ENCODE measurements around the gene RBM23. TPM values are rescaled to one million over a fixed set of nuclear protein-coding genes. Genes with fewer than 3 reads are reported as not detected.
A peak's percentile ranks its signal among the peaks of the same experiment; 100 is the strongest.

RBM23 gene
- total and polyA plus RNA-seq, 2 of the 8 experiments (the other 6 are each of a cell fraction or from before 2014, with no cell fraction given) = 41.2 to 43.3 TPM

DNA sequence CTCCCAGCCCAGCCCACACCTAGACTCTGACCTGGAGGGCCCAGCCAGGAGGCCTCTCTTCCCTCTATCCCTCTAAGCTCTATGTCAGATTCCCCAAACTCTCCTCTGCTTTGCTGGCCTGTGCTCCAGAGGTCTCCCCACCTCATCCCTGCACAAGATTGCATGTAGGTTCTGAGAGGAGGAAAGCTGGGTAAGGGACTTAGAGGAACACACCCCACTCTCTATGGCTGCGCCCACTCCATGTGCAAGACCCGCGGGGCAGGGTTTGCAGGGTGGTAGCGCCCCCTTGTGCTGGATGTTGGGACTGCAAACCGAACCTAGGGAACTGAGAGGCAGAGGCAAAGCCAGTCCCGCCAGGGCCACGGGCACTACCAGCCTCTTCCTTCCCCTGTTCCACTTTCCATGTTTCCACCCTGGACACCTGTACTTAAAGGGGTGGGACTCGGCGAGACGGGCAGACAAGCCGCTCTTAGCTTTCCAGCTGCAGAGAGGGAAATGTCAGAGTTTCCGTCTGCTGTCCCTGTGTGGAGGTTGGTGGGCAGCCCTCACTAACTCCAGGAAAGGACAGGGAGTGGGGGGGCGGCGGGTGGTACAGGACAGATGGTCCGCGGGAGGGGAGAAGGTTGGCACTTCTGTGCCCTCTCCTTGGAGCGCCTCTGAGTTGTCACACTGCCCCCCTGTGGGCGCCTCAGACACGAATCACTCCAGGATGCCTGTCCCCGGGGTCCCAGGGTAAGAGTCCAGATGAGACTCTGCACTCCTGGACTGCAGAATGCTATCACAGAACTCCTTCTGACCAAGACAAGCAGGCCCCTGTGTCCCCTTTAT is 65.8 kb downstream of the RBM23 start (continued):
- TF ChIP-seq POLR2AphosphoS5 (IDR thresholded peaks at IDR 0.05; ENCODE audit: low read depth, low read length) (peak; percentile 54; the same call in 1 of the 2 replicates), RAD21 (IDR thresholded peaks at IDR 0.05 in 1 of 2, conservative IDR thresholded peaks at IDR 0.05 in 1 of 2; ENCODE audit: low read depth in 2 of 2, low read length in 2 of 2) (peak; percentile 94 to 96), SUZ12 (IDR thresholded peaks at IDR 0.05; ENCODE audit: low read length) (no peak), BACH1 (IDR thresholded peaks at IDR 0.05; ENCODE audit: low read length) (peak; percentile 65), KDM5A (IDR thresholded peaks at IDR 0.05; ENCODE audit: low read length) (no peak; the same call in 1 of the 2 replicates), CEBPB (IDR thresholded peaks at IDR 0.05; ENCODE audit: low read depth, low read length) (0 out of 2 replicates have a peak, but pooled peaks have one; percentile 0), HDAC6 (IDR thresholded peaks at IDR 0.05; ENCODE audit: low read depth, low read length) (no peak), RXRA (IDR thresholded peaks at IDR 0.05; ENCODE audit: insufficient read depth, low read depth, low read length) (no peak), CHD2 (IDR thresholded peaks at IDR 0.05; ENCODE audit: low read length) (no peak), TCF12 (IDR thresholded peaks at IDR 0.05; ENCODE audit: low read depth, low read length) (0 out of 2 replicates have a peak, but pooled peaks have one; percentile 7), BCL11A (IDR thresholded peaks at IDR 0.05; ENCODE audit: low read depth in 2 of 2, low read length in 2 of 2) (no peak), CBX8 (IDR thresholded peaks at IDR 0.05; ENCODE audit: borderline replicate concordance, low read depth, low read length) (no peak), PHF8 (conservative IDR thresholded peaks at IDR 0.05; ENCODE audit: low read depth, low read length) (no peak), NRF1 (IDR thresholded peaks at IDR 0.05; ENCODE audit: low read depth, low read length) (no peak)
- TF ChIP-seq, protein P1, sequence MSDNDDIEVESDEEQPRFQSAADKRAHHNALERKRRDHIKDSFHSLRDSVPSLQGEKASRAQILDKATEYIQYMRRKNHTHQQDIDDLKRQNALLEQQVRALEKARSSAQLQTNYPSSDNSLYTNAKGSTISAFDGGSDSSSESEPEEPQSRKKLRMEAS (IDR thresholded peaks at IDR 0.05) = peak; percentile 83
- TF ChIP-seq, protein P2, sequence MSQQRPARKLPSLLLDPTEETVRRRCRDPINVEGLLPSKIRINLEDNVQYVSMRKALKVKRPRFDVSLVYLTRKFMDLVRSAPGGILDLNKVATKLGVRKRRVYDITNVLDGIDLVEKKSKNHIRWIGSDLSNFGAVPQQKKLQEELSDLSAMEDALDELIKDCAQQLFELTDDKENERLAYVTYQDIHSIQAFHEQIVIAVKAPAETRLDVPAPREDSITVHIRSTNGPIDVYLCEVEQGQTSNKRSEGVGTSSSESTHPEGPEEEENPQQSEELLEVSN (IDR thresholded peaks at IDR 0.05) = 0 out of 2 replicates have a peak, but pooled peaks have one; percentile 15
- TF ChIP-seq, protein P3, sequence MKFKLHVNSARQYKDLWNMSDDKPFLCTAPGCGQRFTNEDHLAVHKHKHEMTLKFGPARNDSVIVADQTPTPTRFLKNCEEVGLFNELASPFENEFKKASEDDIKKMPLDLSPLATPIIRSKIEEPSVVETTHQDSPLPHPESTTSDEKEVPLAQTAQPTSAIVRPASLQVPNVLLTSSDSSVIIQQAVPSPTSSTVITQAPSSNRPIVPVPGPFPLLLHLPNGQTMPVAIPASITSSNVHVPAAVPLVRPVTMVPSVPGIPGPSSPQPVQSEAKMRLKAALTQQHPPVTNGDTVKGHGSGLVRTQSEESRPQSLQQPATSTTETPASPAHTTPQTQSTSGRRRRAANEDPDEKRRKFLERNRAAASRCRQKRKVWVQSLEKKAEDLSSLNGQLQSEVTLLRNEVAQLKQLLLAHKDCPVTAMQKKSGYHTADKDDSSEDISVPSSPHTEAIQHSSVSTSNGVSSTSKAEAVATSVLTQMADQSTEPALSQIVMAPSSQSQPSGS (IDR thresholded peaks at IDR 0.05; ENCODE audit: low read length) = peak; percentile 45; the same call in 1 of the 2 replicates
- TF ChIP-seq, protein P4, sequence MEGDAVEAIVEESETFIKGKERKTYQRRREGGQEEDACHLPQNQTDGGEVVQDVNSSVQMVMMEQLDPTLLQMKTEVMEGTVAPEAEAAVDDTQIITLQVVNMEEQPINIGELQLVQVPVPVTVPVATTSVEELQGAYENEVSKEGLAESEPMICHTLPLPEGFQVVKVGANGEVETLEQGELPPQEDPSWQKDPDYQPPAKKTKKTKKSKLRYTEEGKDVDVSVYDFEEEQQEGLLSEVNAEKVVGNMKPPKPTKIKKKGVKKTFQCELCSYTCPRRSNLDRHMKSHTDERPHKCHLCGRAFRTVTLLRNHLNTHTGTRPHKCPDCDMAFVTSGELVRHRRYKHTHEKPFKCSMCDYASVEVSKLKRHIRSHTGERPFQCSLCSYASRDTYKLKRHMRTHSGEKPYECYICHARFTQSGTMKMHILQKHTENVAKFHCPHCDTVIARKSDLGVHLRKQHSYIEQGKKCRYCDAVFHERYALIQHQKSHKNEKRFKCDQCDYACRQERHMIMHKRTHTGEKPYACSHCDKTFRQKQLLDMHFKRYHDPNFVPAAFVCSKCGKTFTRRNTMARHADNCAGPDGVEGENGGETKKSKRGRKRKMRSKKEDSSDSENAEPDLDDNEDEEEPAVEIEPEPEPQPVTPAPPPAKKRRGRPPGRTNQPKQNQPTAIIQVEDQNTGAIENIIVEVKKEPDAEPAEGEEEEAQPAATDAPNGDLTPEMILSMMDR (IDR thresholded peaks at IDR 0.05; ENCODE audit: control extremely low read depth in 1 of 3, insufficient read depth in 1 of 3, low read depth in 1 of 3, low read length in 3 of 3) = peak; percentile 95 to 97 (median 96)
